GM18870 (cell line): ENCODE data around the gene ARHGAP26.

Experiments used
- ATAC-seq: cut with Tn5 transposase; IDR thresholded peaks from one replicate; pipeline ENCODE4 v1.9.1; 2021; ENCODE audit warnings: moderate library complexity; ENCODE audit not compliant: unreplicated experiment

ARHGAP26 gene

GRCh38 chr5:143149759-143150158 lies 379.6 kb downstream of the ARHGAP26 start:
- ATAC-seq: no peak

- ATAC-seq: no peak
These were observed 381.0 kb downstream of the ARHGAP26 start for GRCh38 chr5:143151056-143151700.

GRCh38 chr5:143152445-143152844 lies 382.3 kb downstream of the ARHGAP26 start:
- no peak for ATAC-seq

- no peak for ATAC-seq
These were observed 383.3 kb downstream of the ARHGAP26 start for GRCh38 chr5:143153332-143154119.

- ATAC-seq: no peak
These were observed 384.6 kb downstream of the ARHGAP26 start for GRCh38 chr5:143154510-143155370.

GRCh38 chr5:143155455-143155854 lies 385.3 kb downstream of the ARHGAP26 start:
- ATAC-seq: no peak

GRCh38 chr5:143156086-143156485 lies 385.9 kb downstream of the ARHGAP26 start:
- ATAC-seq: no peak

- ATAC-seq: no peak
These were observed 386.4 kb downstream of the ARHGAP26 start for GRCh38 chr5:143156572-143156971.

- ATAC-seq: no peak
These were observed 388.9 kb downstream of the ARHGAP26 start for GRCh38 chr5:143159031-143159430.

- ATAC-seq: no peak
These were observed 391.8 kb downstream of the ARHGAP26 start for GRCh38 chr5:143161885-143162540.

GRCh38 chr5:143162810-143163209 lies 392.6 kb downstream of the ARHGAP26 start:
- ATAC-seq: no peak

- ATAC-seq: no peak
These were observed 394.4 kb downstream of the ARHGAP26 start for GRCh38 chr5:143164557-143164956.

- no peak for ATAC-seq
These were observed 395.1 kb downstream of the ARHGAP26 start for GRCh38 chr5:143165049-143165880.

- ATAC-seq: no peak
These were observed 395.9 kb downstream of the ARHGAP26 start for GRCh38 chr5:143166090-143166489.

- peak; percentile 57 for ATAC-seq
These were observed 396.7 kb downstream of the ARHGAP26 start for GRCh38 chr5:143166661-143167420.

- no peak for ATAC-seq
These were observed 398.1 kb downstream of the ARHGAP26 start for GRCh38 chr5:143168171-143168741.

- no peak for ATAC-seq
These were observed 399.0 kb downstream of the ARHGAP26 start for GRCh38 chr5:143168921-143169810.

GRCh38 chr5:143170104-143170503 lies 399.9 kb downstream of the ARHGAP26 start:
- no peak for ATAC-seq
